GM18498 (cell line): Measurements from ENCODE around the gene LRIG1.

Experiments used
- ATAC-seq: cut with Tn5 transposase; IDR thresholded peaks from one replicate; pipeline ENCODE4 v1.9.1; 2021; ENCODE audit warnings: mild to moderate bottlenecking, moderate library complexity; ENCODE audit not compliant: unreplicated experiment

Gene LRIG1

GRCh38 chr3:66404903-66405700 lies 95.7 kb downstream of the LRIG1 start:
- ATAC-seq: no peak

- no peak for ATAC-seq
Measured at GRCh38 chr3:66404197-66404596, 96.6 kb downstream of the LRIG1 start.

- no peak for ATAC-seq
Measured at GRCh38 chr3:66403323-66403990, 97.4 kb downstream of the LRIG1 start.

- ATAC-seq: no peak
Measured at GRCh38 chr3:66402596-66403290, 98.1 kb downstream of the LRIG1 start.

GRCh38 chr3:66401675-66402491 lies 98.9 kb downstream of the LRIG1 start:
- ATAC-seq: no peak

- no peak for ATAC-seq
Measured at GRCh38 chr3:66401157-66401550, 99.7 kb downstream of the LRIG1 start.

GRCh38 chr3:66400411-66401156 lies 100.2 kb downstream of the LRIG1 start:
- ATAC-seq: no peak

- no peak for ATAC-seq
Measured at GRCh38 chr3:66399529-66400232, 101.1 kb downstream of the LRIG1 start.

GRCh38 chr3:66398228-66399025 lies 102.4 kb downstream of the LRIG1 start:
- no peak for ATAC-seq

GRCh38 chr3:66397745-66398144 lies 103.1 kb downstream of the LRIG1 start:
- ATAC-seq: no peak

- ATAC-seq: no peak
Measured at GRCh38 chr3:66396888-66397287, 103.9 kb downstream of the LRIG1 start.

- ATAC-seq: no peak
Measured at GRCh38 chr3:66396161-66396760, 104.6 kb downstream of the LRIG1 start.

GRCh38 chr3:66395635-66396034 lies 105.2 kb downstream of the LRIG1 start:
- ATAC-seq: no peak

- no peak for ATAC-seq
Measured at GRCh38 chr3:66394753-66395249, 106.0 kb downstream of the LRIG1 start.

GRCh38 chr3:66394019-66394752 lies 106.6 kb downstream of the LRIG1 start:
- peak; percentile 90 for ATAC-seq

- peak; percentile 11 for ATAC-seq
Measured at GRCh38 chr3:66393333-66394005, 107.4 kb downstream of the LRIG1 start.

- ATAC-seq: no peak
Measured at GRCh38 chr3:66392966-66393332, 107.9 kb downstream of the LRIG1 start.
